GM12878 (cell line): ENCODE data around the gene CD8B. TPM values are rescaled to one million over a fixed set of nuclear protein-coding genes. Genes with fewer than 3 reads are reported as not detected.

ENCODE experiments used
- ATAC-seq: fragments of 200-7000 bp; cut with Tn5 transposase; 3 replicates; pipeline ENCODE4 v1.9.1; 2020; ENCODE audit warnings: mild to moderate bottlenecking, moderate library complexity
- BruUV-seq: library from RNA; stranded (reverse); fragments of 400-500 nt; replicated peaks from 2 replicates; lab custom pipeline; 2021; lab: Mats Ljungman, UMichigan
- CTCF ChIA-PET: fragments of 300-600 bp; sonication (Branson Sonifier 250); formaldehyde crosslinking; extraction: SDS; loops from one replicate; lab custom pipeline; 2021; ENCODE audit warnings: inconsistent platforms; lab: Yijun Ruan, JAX
- POLR2A ChIA-PET: fragments of 350-600 bp; formaldehyde crosslinking; extraction: SDS; loops from one replicate; lab custom pipeline; 2021; ENCODE audit warnings: inconsistent platforms; lab: Charles Lee
- RAD21 ChIA-PET: fragments of 300-600 bp; sonication (Branson Sonifier 250); formaldehyde crosslinking; loops from one replicate; lab custom pipeline; 2023; ENCODE audit warnings: antibody characterized with exemption; ENCODE audit not compliant: unreplicated experiment; lab: Charles Lee
- SMC1A ChIA-PET: fragments of 300-600 bp; sonication (Branson Sonifier 250); formaldehyde crosslinking; loops from one replicate; lab custom pipeline; 2023; ENCODE audit not compliant: unreplicated experiment, uncharacterized antibody; lab: Charles Lee
- DNase-seq: peaks from one replicate; pipeline ENCODE4 v3.0.0-alpha.2; 2011; ENCODE audit warnings: low read depth, low spot score
- FAIRE-seq: peaks from 3 replicates; lab custom pipeline; 2011; peaks lifted over from hg19 to GRCh38; lab: Jason Lieb, UNC
- H2AFZ ChIP-seq: 2 replicates; pipeline ENCODE4 v1.6.0; 2011; ENCODE audit warnings: low read depth, low read length, control low read depth; ENCODE audit not compliant: control insufficient read depth
- H3K27ac ChIP-seq: 2 replicates; pipeline ENCODE4 v1.5.1; 2011; ENCODE audit warnings: control low read depth; ENCODE audit not compliant: control insufficient read depth, insufficient read depth
- H3K27me3 ChIP-seq, 2 experiments: replicated peaks in 1 of 2; 2 replicates each; pipeline versions ENCODE4 v1.6.0 to v1.6.1; 2011; ENCODE audit warnings: low read length in 1 of 2; ENCODE audit not compliant: control insufficient read depth in 2 of 2, insufficient read depth in 2 of 2
- H3K36me3 ChIP-seq, 2 experiments: 2 replicates each; pipeline ENCODE4 v1.5.1; 2011; ENCODE audit warnings: low read length in 1 of 2; ENCODE audit not compliant: control insufficient read depth in 2 of 2, insufficient read depth in 2 of 2
- H3K4me1 ChIP-seq: 2 replicates; pipeline ENCODE4 v1.6.1; 2011; ENCODE audit warnings: mild to moderate bottlenecking, low read length, moderate library complexity, mixed read lengths; ENCODE audit not compliant: control insufficient read depth, insufficient read depth
- H3K4me2 ChIP-seq: 2 replicates; pipeline ENCODE4 v1.6.0; 2011; ENCODE audit warnings: control low read depth; ENCODE audit not compliant: control insufficient read depth, insufficient read depth
- H3K4me3 ChIP-seq: fragments of 200-600 bp; sonication (generic); 2 replicates; pipeline ENCODE4 v1.5.1; 2016
- H3K79me2 ChIP-seq: 2 replicates; pipeline ENCODE4 v1.6.0; 2011; ENCODE audit warnings: low read length; ENCODE audit not compliant: control insufficient read depth, insufficient read depth
- H3K9ac ChIP-seq: 2 replicates; pipeline ENCODE4 v1.8.0; 2011; ENCODE audit warnings: low read length, control low read depth, mixed read lengths; ENCODE audit not compliant: control insufficient read depth, insufficient read depth
- H3K9me3 ChIP-seq: replicated peaks from 3 replicates; pipeline ENCODE4 v1.5.1; 2011; ENCODE audit warnings: mild to moderate bottlenecking, low read length; ENCODE audit not compliant: control insufficient read depth, insufficient read depth
- H4K20me1 ChIP-seq: 2 replicates; pipeline ENCODE4 v1.6.0; 2011; ENCODE audit not compliant: control insufficient read depth, insufficient read depth
- NBN ChIP-seq: fragments of 450-650 bp; IDR thresholded peaks from 2 replicates; pipeline ENCODE4 v1.6.1; 2016
- NFYB ChIP-seq: IDR thresholded peaks from 2 replicates; pipeline ENCODE4 v1.6.1; 2011; ENCODE audit warnings: low read depth, mild to moderate bottlenecking, low read length, improper control_type of control experiment, moderate library complexity; ENCODE audit not compliant: insufficient read depth
- RAD21 ChIP-seq: IDR thresholded peaks from 2 replicates; pipeline ENCODE4 v1.6.1; 2011; ENCODE audit warnings: mild to moderate bottlenecking, low read depth, low read length, moderate library complexity; ENCODE audit not compliant: insufficient read depth
- RB1 ChIP-seq: fragments of 450-650 bp; formaldehyde crosslinking; IDR thresholded peaks from 2 replicates; pipeline ENCODE4 v1.6.1; 2017; ENCODE audit warnings: mild to moderate bottlenecking, borderline replicate concordance
- SREBF1 ChIP-seq: IDR thresholded peaks from 2 replicates; pipeline ENCODE4 v1.6.1; 2012; ENCODE audit warnings: mild to moderate bottlenecking, low read length
- SRF ChIP-seq, 2 experiments: IDR thresholded peaks; 2 replicates each; pipeline ENCODE4 v1.6.1; 2011; ENCODE audit warnings: low read depth in 2 of 2, low read length in 2 of 2, mild to moderate bottlenecking in 1 of 2, moderate library complexity in 1 of 2
- ZNF207 ChIP-seq: fragments of 450-650 bp; IDR thresholded peaks from 2 replicates; pipeline ENCODE4 v1.6.1; 2014; ENCODE audit warnings: antibody characterized with exemption, mild to moderate bottlenecking, borderline replicate concordance
- ZNF622 ChIP-seq: fragments of 450-650 bp; IDR thresholded peaks from 2 replicates; pipeline ENCODE4 v1.6.1; 2017; ENCODE audit warnings: mild to moderate bottlenecking, inconsistent platforms
- WGBS: methylation state at CpG from one replicate; pipeline ENCODE4 v1.1.6; 2016; ENCODE audit warnings: low lambda C conversion rate; ENCODE audit not compliant: insufficient replicate concordance, insufficient coverage; ENCODE audit errors: missing lambda C conversion rate; 5-methylcytosine and 5-hydroxymethylcytosine counted together
- in situ Hi-C: fragments of 300-500 bp; cut with MboI; formaldehyde crosslinking; loops from 9 replicates; pipeline ENCODE4 v1.14.3; 2018; ENCODE audit warnings: mixed read lengths
- intact Hi-C: fragments of 100-400 bp; cut with micrococcal nuclease; formaldehyde crosslinking; loops from one replicate; pipeline ENCODE4 v1.14.2; 2022; ENCODE audit not compliant: unreplicated experiment
- polyA plus RNA-seq, 11 experiments: library from polyadenylated mRNA; depleted of rRNA in 4 of 11; unstranded in 6 of 11; stranded (reverse) in 5 of 11; fragments of >200 nt; fragmentation: Nextera tagmentation in 4 of 11; fragmentation: Illumina TruSeq in 1 of 11; extraction: Ambion mirVana in 4 of 11; extraction: Trizol in 1 of 11; gene quantifications; 1 replicate in 1 of 11; 2 replicates in 10 of 11; pipeline versions ENCODE4 v1.2.1 to v1.2.3, GENCODE V29; 2011 to 2016; ENCODE audit warnings: inconsistent platforms in 2 of 11, missing spikeins in 2 of 11, low read depth in 1 of 11
- total RNA-seq, 4 experiments: library from RNA; depleted of rRNA in 3 of 4; stranded (reverse); fragments of >200 nt in 3 of 4; fragmentation: Illumina TruSeq in 1 of 4; extraction: Trizol in 1 of 4; gene quantifications; 2 replicates each; pipeline versions ENCODE4 v1.2.1 to v1.2.3, GENCODE V29; 2013 to 2021
- TF ChIP-seq, protein P1 (sequence below): fragments of 450-650 bp; IDR thresholded peaks from 2 replicates; pipeline ENCODE4 v1.6.1; 2018; ENCODE audit warnings: mild to moderate bottlenecking, low read depth, moderate library complexity; ENCODE audit not compliant: partially characterized antibody
- TF ChIP-seq, protein P2 (sequence below): IDR thresholded peaks from 2 replicates; pipeline ENCODE4 v1.6.1; 2011; ENCODE audit warnings: borderline replicate concordance, low read depth, mild to moderate bottlenecking, moderate library complexity, low read length; ENCODE audit not compliant: insufficient read depth, poor library complexity, severe bottlenecking
- TF ChIP-seq, protein P3 (sequence below): IDR thresholded peaks from 2 replicates; pipeline ENCODE4 v1.6.1; 2011; ENCODE audit warnings: low read depth, mild to moderate bottlenecking, low read length, moderate library complexity, borderline replicate concordance; ENCODE audit errors: extremely low read depth

CD8B gene
- total and polyA plus RNA-seq, 10 of the 15 experiments (the other 5 are each of a cell fraction or from before 2014, with no cell fraction given): 0.21 TPM; not detected in 9

DNA sequence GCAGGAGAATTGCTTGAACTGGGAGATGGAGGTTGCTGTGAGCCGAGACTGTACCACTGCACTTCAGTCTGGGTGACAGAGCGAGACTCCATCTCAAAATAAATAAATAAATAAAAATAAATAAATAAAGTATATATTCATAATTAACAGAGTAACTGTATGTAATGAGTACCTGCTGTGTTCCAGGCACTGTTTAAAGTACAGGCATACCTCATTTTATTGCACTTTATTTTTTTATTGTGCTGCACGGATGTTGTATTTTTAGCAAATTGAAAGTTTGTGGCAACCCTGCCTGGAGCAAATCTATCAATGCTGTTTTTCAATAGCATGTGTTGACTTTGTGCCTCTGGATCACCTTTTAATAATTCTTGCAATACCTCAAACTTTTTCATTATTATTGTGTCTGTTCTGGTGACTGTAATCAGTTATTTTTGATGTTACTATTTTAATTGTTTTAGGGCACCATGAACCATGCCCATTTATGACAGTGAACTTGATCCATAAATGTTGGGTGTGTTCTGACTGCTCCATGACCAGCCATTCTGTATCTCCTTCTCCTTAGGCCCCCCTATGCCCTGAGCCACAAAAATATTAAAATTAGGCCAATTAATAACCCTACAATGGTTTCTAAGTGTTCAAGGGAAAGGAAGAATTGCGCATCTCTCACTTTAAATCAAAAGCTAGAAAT, 43.4 kb downstream of the CD8B start:
- H2AFZ ChIP-seq: no peak overlapping the region
- no peak for FAIRE-seq
- no peak for DNase-seq
- no peaks in the 10 kb centered on the region for H3K36me3 ChIP-seq
- CTCF ChIA-PET: no interaction called here
- no peak overlapping the region for H3K4me3 ChIP-seq
- ATAC-seq: no peak
- no peak overlapping the region for H3K9ac ChIP-seq
- RAD21 ChIA-PET: no interaction called here
- H3K4me2 ChIP-seq: no peak overlapping the region
- no peak for TF ChIP-seq SREBF1
- TF ChIP-seq, protein P1, sequence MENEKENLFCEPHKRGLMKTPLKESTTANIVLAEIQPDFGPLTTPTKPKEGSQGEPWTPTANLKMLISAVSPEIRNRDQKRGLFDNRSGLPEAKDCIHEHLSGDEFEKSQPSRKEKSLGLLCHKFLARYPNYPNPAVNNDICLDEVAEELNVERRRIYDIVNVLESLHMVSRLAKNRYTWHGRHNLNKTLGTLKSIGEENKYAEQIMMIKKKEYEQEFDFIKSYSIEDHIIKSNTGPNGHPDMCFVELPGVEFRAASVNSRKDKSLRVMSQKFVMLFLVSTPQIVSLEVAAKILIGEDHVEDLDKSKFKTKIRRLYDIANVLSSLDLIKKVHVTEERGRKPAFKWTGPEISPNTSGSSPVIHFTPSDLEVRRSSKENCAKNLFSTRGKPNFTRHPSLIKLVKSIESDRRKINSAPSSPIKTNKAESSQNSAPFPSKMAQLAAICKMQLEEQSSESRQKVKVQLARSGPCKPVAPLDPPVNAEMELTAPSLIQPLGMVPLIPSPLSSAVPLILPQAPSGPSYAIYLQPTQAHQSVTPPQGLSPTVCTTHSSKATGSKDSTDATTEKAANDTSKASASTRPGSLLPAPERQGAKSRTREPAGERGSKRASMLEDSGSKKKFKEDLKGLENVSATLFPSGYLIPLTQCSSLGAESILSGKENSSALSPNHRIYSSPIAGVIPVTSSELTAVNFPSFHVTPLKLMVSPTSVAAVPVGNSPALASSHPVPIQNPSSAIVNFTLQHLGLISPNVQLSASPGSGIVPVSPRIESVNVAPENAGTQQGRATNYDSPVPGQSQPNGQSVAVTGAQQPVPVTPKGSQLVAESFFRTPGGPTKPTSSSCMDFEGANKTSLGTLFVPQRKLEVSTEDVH: no peak
- no peak for TF ChIP-seq SRF (IDR thresholded peaks at IDR 0.05; ENCODE audit: low read depth in 2 of 2, low read length in 2 of 2)
- TF ChIP-seq, protein P2, sequence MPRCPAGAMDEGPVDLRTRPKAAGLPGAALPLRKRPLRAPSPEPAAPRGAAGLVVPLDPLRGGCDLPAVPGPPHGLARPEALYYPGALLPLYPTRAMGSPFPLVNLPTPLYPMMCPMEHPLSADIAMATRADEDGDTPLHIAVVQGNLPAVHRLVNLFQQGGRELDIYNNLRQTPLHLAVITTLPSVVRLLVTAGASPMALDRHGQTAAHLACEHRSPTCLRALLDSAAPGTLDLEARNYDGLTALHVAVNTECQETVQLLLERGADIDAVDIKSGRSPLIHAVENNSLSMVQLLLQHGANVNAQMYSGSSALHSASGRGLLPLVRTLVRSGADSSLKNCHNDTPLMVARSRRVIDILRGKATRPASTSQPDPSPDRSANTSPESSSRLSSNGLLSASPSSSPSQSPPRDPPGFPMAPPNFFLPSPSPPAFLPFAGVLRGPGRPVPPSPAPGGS: no peak
- TF ChIP-seq RB1: no peak
- no peak for TF ChIP-seq RAD21
- no peak for TF ChIP-seq NBN
- TF ChIP-seq, protein P3, sequence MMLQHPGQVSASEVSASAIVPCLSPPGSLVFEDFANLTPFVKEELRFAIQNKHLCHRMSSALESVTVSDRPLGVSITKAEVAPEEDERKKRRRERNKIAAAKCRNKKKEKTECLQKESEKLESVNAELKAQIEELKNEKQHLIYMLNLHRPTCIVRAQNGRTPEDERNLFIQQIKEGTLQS: no peak
- TF ChIP-seq ZNF622: no peak
- no peak for TF ChIP-seq NFYB
- TF ChIP-seq ZNF207: no peak
- POLR2A ChIA-PET: no interaction called here
- no peaks in the 10 kb centered on the region for H3K27me3 ChIP-seq
- SMC1A ChIA-PET: no interaction called here
- H4K20me1 ChIP-seq: no peaks in the 10 kb centered on the region
- H3K27ac ChIP-seq: no peak overlapping the region
- no peaks in the 10 kb centered on the region for H3K4me1 ChIP-seq
- intact Hi-C loops: no loop called here
- H3K9me3 ChIP-seq: no peaks in the 10 kb centered on the region; the same call in 2 of the 3 replicates
- in situ Hi-C loops: loop anchor here (25.0 kb wide), 1 partner anchor 394 kb away; no protein-coding TSS in a partner anchor
- BruUV-seq: no TSS peak
- WGBS: 33% methylated on average over 4 of the region's 4 CpGs
- no peaks in the 10 kb centered on the region for H3K79me2 ChIP-seq
